ENCODE results near the gene EFS. TPM values are rescaled to one million over a fixed set of nuclear protein-coding genes. Genes with fewer than 3 reads are reported as not detected.

The EFS gene
- total and polyA plus RNA-seq, 7 donors: 0.46 to 19.9 (median 10.0) TPM

GRCh38 chr14:23310546-23310945 is 54.4 kb downstream of the EFS start:
- 89 to 93% methylated on average over 1 of the region's 1 CpG for WGBS, 2 donors
- H3K27ac ChIP-seq: no peak overlapping the region
- intact Hi-C loops (cut with DNase I): no loop called here
- no peak for DNase-seq
- H3K4me1 ChIP-seq: peaks cover 0 to 43% (median 40%) of the 10 kb centered on the region in 4 donors
- no peaks in the 10 kb centered on the region for H3K27me3 ChIP-seq
- no peak overlapping the region for H3K4me3 ChIP-seq
- no peaks in the 10 kb centered on the region for H3K9me3 ChIP-seq
- peaks cover 0 to 35% (median 5%) of the 10 kb centered on the region in 4 donors for H3K36me3 ChIP-seq
- TF ChIP-seq CTCF (IDR thresholded peaks at IDR 0.05) (no peak), EP300 (IDR thresholded peaks at IDR 0.05) (no peak), POLR2A (IDR thresholded peaks at IDR 0.05) (no peak), POLR2AphosphoS5 (IDR thresholded peaks at IDR 0.05) (no peak)

GRCh38 chr14:23308721-23309445 is 56.1 kb downstream of the EFS start:
- Histone ChIP-seq H3K4me3 (no peak overlapping the region), H3K4me1 (peaks cover 0 to 46% (median 40%) of the 10 kb centered on the region in 4 donors), H3K36me3 (peaks cover 0 to 35% (median 5%) of the 10 kb centered on the region in 4 donors), H3K27me3 (no peaks in the 10 kb centered on the region), H3K9me3 (no peaks in the 10 kb centered on the region), H3K27ac (peak overlapping the region in 1 of 4 donors; percentile 2)
- intact Hi-C loops (cut with DNase I): loop anchor here (10.0 kb wide), 3 partner anchors 214 to 836 kb away; partner anchors contain the start of genes ACIN1, C14orf119, EMC9 and PRMT5
- WGBS, 2 donors: 76 to 86% methylated on average over 17 of the region's 17 CpGs
- TF ChIP-seq CTCF (IDR thresholded peaks at IDR 0.05) (no peak), EP300 (IDR thresholded peaks at IDR 0.05) (no peak), POLR2A (IDR thresholded peaks at IDR 0.05) (no peak), POLR2AphosphoS5 (IDR thresholded peaks at IDR 0.05) (no peak)
- DNase-seq: no peak

GRCh38 chr14:23307687-23308644 is 57.0 kb downstream of the EFS start:
- 90 to 93% methylated on average over 22 of the region's 22 CpGs for WGBS, 2 donors
- H3K4me3 ChIP-seq: peak overlapping the region in 3 of 4 donors; percentile 63 to 86 (median 77)
- TF ChIP-seq EP300 (IDR thresholded peaks at IDR 0.05) (no peak), POLR2A (IDR thresholded peaks at IDR 0.05) (no peak), CTCF (IDR thresholded peaks at IDR 0.05) (no peak), POLR2AphosphoS5 (IDR thresholded peaks at IDR 0.05) (no peak)
- peaks cover 0 to 49% (median 44%) of the 10 kb centered on the region in 4 donors for H3K4me1 ChIP-seq
- intact Hi-C loops (cut with DNase I): loop anchor here (2.0 to 10.0 kb wide), 4 partner anchors 13 to 837 kb away; partner anchors contain the start of genes ACIN1, C14orf119, EMC9 and PABPN1
- no peaks in the 10 kb centered on the region for H3K27me3 ChIP-seq
- H3K27ac ChIP-seq: peak overlapping the region; percentile 86 to 90 (median 88)
- H3K36me3 ChIP-seq: peaks cover 0 to 35% (median 5%) of the 10 kb centered on the region in 4 donors
- DNase-seq: no peak
- no peaks in the 10 kb centered on the region for H3K9me3 ChIP-seq

- TF ChIP-seq CTCF (IDR thresholded peaks at IDR 0.05) (no peak), POLR2A (IDR thresholded peaks at IDR 0.05) (no peak), POLR2AphosphoS5 (IDR thresholded peaks at IDR 0.05) (no peak), EP300 (IDR thresholded peaks at IDR 0.05) (no peak)
- Histone ChIP-seq H3K4me3 (peak overlapping the region; percentile 63 to 86 (median 78)), H3K27ac (peak overlapping the region; percentile 86 to 90 (median 88)), H3K36me3 (peaks cover 0 to 35% (median 5%) of the 10 kb centered on the region in 4 donors), H3K27me3 (no peaks in the 10 kb centered on the region), H3K4me1 (peaks cover 0 to 53% (median 49%) of the 10 kb centered on the region in 4 donors), H3K9me3 (no peaks in the 10 kb centered on the region)
- 6 to 27% methylated on average over 5 of the region's 5 CpGs for WGBS, 2 donors
- intact Hi-C loops (cut with DNase I): loop anchor here (2.0 to 10.0 kb wide), 4 partner anchors 14 to 838 kb away; partner anchors contain the start of genes ACIN1, C14orf119, EMC9 and PABPN1
- no peak for DNase-seq
These were observed 57.8 kb downstream of the EFS start for GRCh38 chr14:23307146-23307530.

All from sigmoid colon (tissue), 7 donors.